Keratinocyte (primary cell): ENCODE data around the gene INO80. TPM values are rescaled to one million over a fixed set of nuclear protein-coding genes. Genes with fewer than 3 reads are reported as not detected.

Source experiments
- DNase-seq: peaks from one replicate; pipeline ENCODE4 v3.0.0-alpha.2; 2011; ENCODE audit warnings: low read depth, missing footprints, low spot score
- FAIRE-seq: peaks from 2 replicates; lab custom pipeline; 2011; peaks lifted over from hg19 to GRCh38; lab: Jason Lieb, UNC
- H2AFZ ChIP-seq: 2 replicates; pipeline ENCODE4 v1.6.0; 2012; ENCODE audit warnings: low read length, control low read depth, inconsistent platforms; ENCODE audit not compliant: control insufficient read depth
- H3K27ac ChIP-seq: 2 replicates; pipeline ENCODE4 v1.5.1; 2011; ENCODE audit warnings: low read length; ENCODE audit not compliant: control insufficient read depth, insufficient read depth
- H3K27me3 ChIP-seq: 3 replicates; pipeline ENCODE4 v1.6.0; 2011; ENCODE audit warnings: low read length; ENCODE audit not compliant: control insufficient read depth, insufficient read depth; ENCODE audit errors: extremely low read depth
- H3K36me3 ChIP-seq, 2 experiments: 2 replicates in 1 of 2; 3 replicates in 1 of 2; pipeline ENCODE4 v1.5.1; 2011; ENCODE audit warnings: low read length in 2 of 2, mild to moderate bottlenecking in 1 of 2; ENCODE audit not compliant: control insufficient read depth in 2 of 2, insufficient read depth in 2 of 2; ENCODE audit errors: extremely low read depth in 1 of 2
- H3K4me1 ChIP-seq: 3 replicates; pipeline ENCODE4 v1.5.1; 2011; ENCODE audit warnings: low read length; ENCODE audit not compliant: control insufficient read depth, insufficient read depth; ENCODE audit errors: extremely low read depth
- H3K4me2 ChIP-seq: 3 replicates; pipeline ENCODE4 v1.6.0; 2011; ENCODE audit warnings: low read depth, low read length; ENCODE audit not compliant: control insufficient read depth, insufficient read depth; ENCODE audit errors: extremely low read depth
- H3K4me3 ChIP-seq, 3 experiments: fragments of 200-600 bp in 1 of 3; sonication (generic) in 1 of 3; 2 replicates in 2 of 3; 3 replicates in 1 of 3; pipeline ENCODE4 v1.5.1; 2011 to 2016; ENCODE audit warnings: low read length in 3 of 3, mild to moderate bottlenecking in 3 of 3, control low read depth in 2 of 3, inconsistent platforms in 1 of 3, low read depth in 1 of 3, mixed read lengths in 1 of 3, mixed run types in 1 of 3, moderate library complexity in 1 of 3; ENCODE audit not compliant: control insufficient read depth in 2 of 3, insufficient read depth in 2 of 3; ENCODE audit errors: extremely low read depth in 1 of 3
- H3K79me2 ChIP-seq: 2 replicates; pipeline ENCODE4 v1.6.0; 2012; ENCODE audit warnings: low read length; ENCODE audit not compliant: control insufficient read depth, insufficient read depth
- H3K9ac ChIP-seq: 3 replicates; pipeline ENCODE4 v1.6.0; 2011; ENCODE audit warnings: low read length; ENCODE audit not compliant: control insufficient read depth, insufficient read depth; ENCODE audit errors: extremely low read depth
- H3K9me1 ChIP-seq: 3 replicates; pipeline ENCODE4 v1.6.0; 2011; ENCODE audit warnings: low read length; ENCODE audit not compliant: control insufficient read depth, insufficient read depth; ENCODE audit errors: extremely low read depth
- H3K9me3 ChIP-seq: 2 replicates; pipeline ENCODE4 v1.5.1; 2012; ENCODE audit warnings: low read depth, low read length; ENCODE audit not compliant: control insufficient read depth
- H4K20me1 ChIP-seq: 3 replicates; pipeline ENCODE4 v1.6.0; 2011; ENCODE audit warnings: low read length; ENCODE audit not compliant: control insufficient read depth, insufficient read depth; ENCODE audit errors: extremely low read depth
- CTCF ChIP-seq, 3 experiments: IDR thresholded peaks in 1 of 3; conservative IDR thresholded peaks in 1 of 3; optimal IDR thresholded peaks in 1 of 3; 2 replicates in 2 of 3; 3 replicates in 1 of 3; pipeline versions ENCODE3 to v1.5.1; 2011; ENCODE audit warnings: low read length in 3 of 3, mild to moderate bottlenecking in 3 of 3, moderate library complexity in 2 of 3, control low read depth in 1 of 3, inconsistent platforms in 1 of 3; ENCODE audit not compliant: insufficient read depth in 2 of 3; ENCODE audit errors: extremely low read depth in 1 of 3
- EZH2 ChIP-seq: IDR thresholded peaks from one replicate; pipeline ENCODE4 v1.6.1; 2012; ENCODE audit warnings: inconsistent platforms, mild to moderate bottlenecking, low read length, moderate library complexity
- dilution Hi-C: fragments of 300-500 bp; cut with MboI; formaldehyde crosslinking; loops from one replicate; pipeline ENCODE4 v1.7.0; 2020; ENCODE audit warnings: low sequenced_read_pairs; ENCODE audit not compliant: extremely low pct_ligation_motif_present
- polyA plus RNA-seq, 5 experiments: library from polyadenylated mRNA; depleted of rRNA in 3 of 5; stranded (reverse) in 3 of 5; stranded (forward) in 1 of 5; unstranded in 1 of 5; fragments of >200 nt; gene quantifications; 1 replicate in 1 of 5; 2 replicates in 3 of 5; 3 replicates in 1 of 5; pipeline versions ENCODE4 v1.2.1 to v1.2.3, GENCODE V29; 2011 to 2012; ENCODE audit warnings: missing spikeins in 2 of 5, low read depth in 1 of 5, low replicate concordance in 1 of 5

Gene INO80
- polyA plus RNA-seq, 1 donor (not counting 4 experiments of a cell fraction or from before 2014, with no cell fraction given): 10.3 TPM

- Histone ChIP-seq H3K9me3 (no peaks in the 10 kb centered on the region), H2AFZ (no peak overlapping the region), H3K27ac (no peak overlapping the region), H3K27me3 (no peaks in the 10 kb centered on the region), H3K79me2 (no peaks in the 10 kb centered on the region), H3K4me1 (no peaks in the 10 kb centered on the region), H3K36me3 (peaks cover 11 to 16% of the 10 kb centered on the region in 2 experiments), H3K4me2 (no peak overlapping the region), H4K20me1 (no peaks in the 10 kb centered on the region), H3K4me3 (no peak overlapping the region), H3K9me1 (no peaks in the 10 kb centered on the region), H3K9ac (no peak overlapping the region)
- no peak for DNase-seq
- dilution Hi-C loops: loop anchor here (25.0 kb wide), 1 partner anchor 99 kb away; no protein-coding TSS in a partner anchor
- no peak for FAIRE-seq
- TF ChIP-seq CTCF (optimal IDR thresholded peaks at IDR 0.05 in 1 of 3, IDR thresholded peaks at IDR 0.05 in 1 of 3, conservative IDR thresholded peaks at IDR 0.05 in 1 of 3; ENCODE audit: extremely low read depth in 1 of 3, insufficient read depth in 2 of 3, low read length in 3 of 3): no peak
- TF ChIP-seq EZH2: no peak
These were observed 104.8 kb downstream of the INO80 start for GRCh38 chr15:41011055-41011815.

GRCh38 chr15:41010345-41010744 lies 105.7 kb downstream of the INO80 start:
- no peaks in the 10 kb centered on the region for H3K9me3 ChIP-seq
- no peaks in the 10 kb centered on the region for H4K20me1 ChIP-seq
- H3K4me2 ChIP-seq: no peak overlapping the region
- no peak overlapping the region for H3K4me3 ChIP-seq
- DNase-seq: no peak
- H3K36me3 ChIP-seq: peaks cover 9 to 11% of the 10 kb centered on the region in 2 experiments
- H3K27me3 ChIP-seq: no peaks in the 10 kb centered on the region
- H2AFZ ChIP-seq: no peak overlapping the region
- H3K79me2 ChIP-seq: no peaks in the 10 kb centered on the region
- H3K9ac ChIP-seq: no peak overlapping the region
- no peak overlapping the region for H3K27ac ChIP-seq
- no peaks in the 10 kb centered on the region for H3K4me1 ChIP-seq
- FAIRE-seq: no peak
- no peak for TF ChIP-seq EZH2
- dilution Hi-C loops: loop anchor here (25.0 kb wide), 1 partner anchor 98 kb away; no protein-coding TSS in a partner anchor
- H3K9me1 ChIP-seq: no peaks in the 10 kb centered on the region
